HEK293 (cell line): Measurements from ENCODE around the gene BAD.
"Not testable (repeated sequence)": the region's sequence is repeated elsewhere in the genome, so short reads cannot be mapped to it uniquely, and the experiment has no call there.

Experiments used
- FEZF1 ChIP-seq: fragments of 450-650 bp; formaldehyde crosslinking; IDR thresholded peaks from 2 replicates; pipeline ENCODE4 v1.5.1; 2016; ENCODE audit warnings: missing biosample characterization, missing genetic modification characterization
- ZNF155 ChIP-seq: fragments of 450-650 bp; formaldehyde crosslinking; IDR thresholded peaks from 2 replicates; pipeline ENCODE4 v1.5.1; 2016; ENCODE audit warnings: missing biosample characterization, missing genetic modification characterization
- ZNF350 ChIP-seq: fragments of 450-650 bp; formaldehyde crosslinking; IDR thresholded peaks from 2 replicates; pipeline ENCODE4 v1.5.0; 2017; ENCODE audit warnings: missing biosample characterization, mild to moderate bottlenecking, missing genetic modification characterization
- TF ChIP-seq, protein P1 (sequence below): fragments of 450-650 bp; formaldehyde crosslinking; IDR thresholded peaks from 2 replicates; pipeline ENCODE4 v1.5.1; 2016; ENCODE audit warnings: missing biosample characterization, missing genetic modification characterization
- TF ChIP-seq, protein P2 (sequence below): fragments of 450-650 bp; formaldehyde crosslinking; IDR thresholded peaks from 2 replicates; pipeline ENCODE4 v1.5.1; 2016; ENCODE audit warnings: missing biosample characterization, missing genetic modification characterization

DNA sequence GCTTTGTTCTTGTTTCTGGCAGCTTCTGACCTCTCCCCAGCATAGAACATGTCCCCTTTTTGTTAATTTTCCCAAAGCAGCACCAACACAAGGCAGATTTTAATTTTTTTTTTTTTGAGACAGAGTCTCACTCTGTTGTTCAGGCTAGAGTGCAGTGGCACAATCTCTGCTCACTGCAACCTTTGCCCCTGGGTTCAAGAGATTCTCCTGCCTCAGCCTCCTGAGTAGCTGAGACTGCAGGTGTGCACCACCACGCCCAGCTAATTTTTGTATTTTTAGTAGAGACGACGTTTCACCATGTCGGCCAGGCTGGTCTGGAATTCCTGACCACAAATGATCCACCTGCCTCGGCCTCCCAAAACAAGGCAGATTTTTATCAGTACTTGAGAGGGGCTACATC lies 23.3 kb upstream of the BAD start:
- TF ChIP-seq, protein P1, sequence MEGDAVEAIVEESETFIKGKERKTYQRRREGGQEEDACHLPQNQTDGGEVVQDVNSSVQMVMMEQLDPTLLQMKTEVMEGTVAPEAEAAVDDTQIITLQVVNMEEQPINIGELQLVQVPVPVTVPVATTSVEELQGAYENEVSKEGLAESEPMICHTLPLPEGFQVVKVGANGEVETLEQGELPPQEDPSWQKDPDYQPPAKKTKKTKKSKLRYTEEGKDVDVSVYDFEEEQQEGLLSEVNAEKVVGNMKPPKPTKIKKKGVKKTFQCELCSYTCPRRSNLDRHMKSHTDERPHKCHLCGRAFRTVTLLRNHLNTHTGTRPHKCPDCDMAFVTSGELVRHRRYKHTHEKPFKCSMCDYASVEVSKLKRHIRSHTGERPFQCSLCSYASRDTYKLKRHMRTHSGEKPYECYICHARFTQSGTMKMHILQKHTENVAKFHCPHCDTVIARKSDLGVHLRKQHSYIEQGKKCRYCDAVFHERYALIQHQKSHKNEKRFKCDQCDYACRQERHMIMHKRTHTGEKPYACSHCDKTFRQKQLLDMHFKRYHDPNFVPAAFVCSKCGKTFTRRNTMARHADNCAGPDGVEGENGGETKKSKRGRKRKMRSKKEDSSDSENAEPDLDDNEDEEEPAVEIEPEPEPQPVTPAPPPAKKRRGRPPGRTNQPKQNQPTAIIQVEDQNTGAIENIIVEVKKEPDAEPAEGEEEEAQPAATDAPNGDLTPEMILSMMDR (tag by site-specific recombination): not testable (repeated sequence)
- TF ChIP-seq, protein P2, sequence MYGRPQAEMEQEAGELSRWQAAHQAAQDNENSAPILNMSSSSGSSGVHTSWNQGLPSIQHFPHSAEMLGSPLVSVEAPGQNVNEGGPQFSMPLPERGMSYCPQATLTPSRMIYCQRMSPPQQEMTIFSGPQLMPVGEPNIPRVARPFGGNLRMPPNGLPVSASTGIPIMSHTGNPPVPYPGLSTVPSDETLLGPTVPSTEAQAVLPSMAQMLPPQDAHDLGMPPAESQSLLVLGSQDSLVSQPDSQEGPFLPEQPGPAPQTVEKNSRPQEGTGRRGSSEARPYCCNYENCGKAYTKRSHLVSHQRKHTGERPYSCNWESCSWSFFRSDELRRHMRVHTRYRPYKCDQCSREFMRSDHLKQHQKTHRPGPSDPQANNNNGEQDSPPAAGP (tag by site-specific recombination): not testable (repeated sequence)
- not testable (repeated sequence) for TF ChIP-seq ZNF350, ZNF155, FEZF1 (tag by site-specific recombination)
